ENCODE data around the gene PCDHA6.

- TF ChIP-seq CTCF (IDR thresholded peaks at IDR 0.05; ENCODE audit: extremely low read depth in 1 of 2, insufficient read depth in 1 of 2, low read depth in 1 of 2, low read length in 2 of 2) (no peak), EZH2 (IDR thresholded peaks at IDR 0.05; ENCODE audit: borderline replicate concordance, low read depth, low read length, severe bottlenecking) (no peak), POLR2AphosphoS5 (IDR thresholded peaks at IDR 0.05; ENCODE audit: insufficient read depth, low read depth, low read length) (no peak), FOS (IDR thresholded peaks at IDR 0.05; ENCODE audit: borderline replicate concordance, insufficient read depth, low read length) (no peak), POLR2A (IDR thresholded peaks at IDR 0.05; ENCODE audit: low read depth, low read length) (no peak), MAX (IDR thresholded peaks at IDR 0.05; ENCODE audit: insufficient read depth, insufficient read length) (no peak)
These were observed 41.7 kb upstream of the PCDHA6 start, which contains the start of gene PCDHA1 for GRCh38 chr5:140785905-140786686.

All from endothelial cell of umbilical vein (primary cell).